ENCODE results near the gene ZSCAN22. TPM values are rescaled to one million over a fixed set of nuclear protein-coding genes. Genes with fewer than 3 reads are reported as not detected.
"Not testable (repeated sequence)": the region's sequence is repeated elsewhere in the genome, so short reads cannot be mapped to it uniquely, and the experiment has no call there.

ZSCAN22 gene
- total RNA-seq, 1 donor from 2014 or later, result 3.2 TPM

DNA sequence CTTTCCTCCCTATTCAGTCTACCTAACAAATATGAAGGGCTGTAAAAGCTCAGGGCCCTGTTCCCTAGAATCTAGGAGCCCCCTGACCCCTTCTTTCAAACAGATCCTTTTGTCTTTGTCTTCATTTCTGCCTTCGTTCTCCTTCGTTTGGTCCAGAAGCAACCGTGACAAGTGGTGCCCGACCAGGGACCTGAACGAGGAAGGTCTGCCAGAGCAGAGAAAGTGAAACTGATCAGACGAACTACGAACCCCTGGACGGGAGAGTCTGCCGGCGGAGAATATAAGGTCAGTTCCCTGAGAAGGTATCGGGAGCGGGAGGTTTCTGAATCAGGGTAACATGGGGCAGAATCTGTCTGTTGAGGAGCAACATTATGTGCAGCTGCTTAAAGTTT, 20.9 kb upstream of the ZSCAN22 start:
- Mint-ChIP-seq H3K27me3 (ENCODE audit: unreplicated experiment) (peaks cover 11% of the 10 kb centered on the region), H3K4me3 (ENCODE audit: unreplicated experiment) (peak overlapping the region; percentile 100), H3K9me3 (ENCODE audit: unreplicated experiment) (no peaks in the 10 kb centered on the region), H3K4me1 (ENCODE audit: unreplicated experiment) (peaks cover 27% of the 10 kb centered on the region), H3K27ac (ENCODE audit: unreplicated experiment) (peak overlapping the region; percentile 100), H3K36me3 (ENCODE audit: low read depth, unreplicated experiment) (peaks cover 35% of the 10 kb centered on the region)
- TF ChIP-seq, protein P1, sequence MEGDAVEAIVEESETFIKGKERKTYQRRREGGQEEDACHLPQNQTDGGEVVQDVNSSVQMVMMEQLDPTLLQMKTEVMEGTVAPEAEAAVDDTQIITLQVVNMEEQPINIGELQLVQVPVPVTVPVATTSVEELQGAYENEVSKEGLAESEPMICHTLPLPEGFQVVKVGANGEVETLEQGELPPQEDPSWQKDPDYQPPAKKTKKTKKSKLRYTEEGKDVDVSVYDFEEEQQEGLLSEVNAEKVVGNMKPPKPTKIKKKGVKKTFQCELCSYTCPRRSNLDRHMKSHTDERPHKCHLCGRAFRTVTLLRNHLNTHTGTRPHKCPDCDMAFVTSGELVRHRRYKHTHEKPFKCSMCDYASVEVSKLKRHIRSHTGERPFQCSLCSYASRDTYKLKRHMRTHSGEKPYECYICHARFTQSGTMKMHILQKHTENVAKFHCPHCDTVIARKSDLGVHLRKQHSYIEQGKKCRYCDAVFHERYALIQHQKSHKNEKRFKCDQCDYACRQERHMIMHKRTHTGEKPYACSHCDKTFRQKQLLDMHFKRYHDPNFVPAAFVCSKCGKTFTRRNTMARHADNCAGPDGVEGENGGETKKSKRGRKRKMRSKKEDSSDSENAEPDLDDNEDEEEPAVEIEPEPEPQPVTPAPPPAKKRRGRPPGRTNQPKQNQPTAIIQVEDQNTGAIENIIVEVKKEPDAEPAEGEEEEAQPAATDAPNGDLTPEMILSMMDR (IDR thresholded peaks at IDR 0.05; ENCODE audit: unreplicated experiment), result no peak
- DNase-seq (ENCODE audit: low spot score), result no peak

DNA sequence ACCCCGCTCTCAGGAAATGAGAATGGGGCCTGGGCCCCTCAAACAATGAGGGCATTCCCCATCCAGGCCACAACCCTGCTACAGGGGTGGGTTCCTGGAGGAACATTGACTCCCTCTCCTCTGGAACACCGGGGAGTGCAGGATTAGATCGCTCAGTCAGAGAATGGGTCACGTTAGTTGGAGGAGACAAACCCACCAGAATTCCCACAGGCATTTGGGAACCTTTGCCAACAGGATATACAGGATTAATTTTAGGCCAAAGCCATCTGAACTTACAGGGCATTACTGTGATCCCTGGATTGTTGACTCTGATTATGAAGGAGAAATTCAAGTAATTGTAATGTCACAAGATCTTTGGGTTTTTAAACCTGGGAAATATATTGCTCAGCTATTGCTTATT, 19.1 kb upstream of the ZSCAN22 start:
- Mint-ChIP-seq H3K27me3 (ENCODE audit: unreplicated experiment) (peaks cover 11% of the 10 kb centered on the region), H3K9me3 (ENCODE audit: unreplicated experiment) (no peaks in the 10 kb centered on the region), H3K36me3 (ENCODE audit: low read depth, unreplicated experiment) (peaks cover 47% of the 10 kb centered on the region), H3K4me3 (ENCODE audit: unreplicated experiment) (no peak overlapping the region), H3K27ac (ENCODE audit: unreplicated experiment) (no peak overlapping the region), H3K4me1 (ENCODE audit: unreplicated experiment) (peaks cover 27% of the 10 kb centered on the region)
- no peak for DNase-seq (ENCODE audit: low spot score)
- TF ChIP-seq, protein P1 (IDR thresholded peaks at IDR 0.05; ENCODE audit: unreplicated experiment), result no peak

DNA sequence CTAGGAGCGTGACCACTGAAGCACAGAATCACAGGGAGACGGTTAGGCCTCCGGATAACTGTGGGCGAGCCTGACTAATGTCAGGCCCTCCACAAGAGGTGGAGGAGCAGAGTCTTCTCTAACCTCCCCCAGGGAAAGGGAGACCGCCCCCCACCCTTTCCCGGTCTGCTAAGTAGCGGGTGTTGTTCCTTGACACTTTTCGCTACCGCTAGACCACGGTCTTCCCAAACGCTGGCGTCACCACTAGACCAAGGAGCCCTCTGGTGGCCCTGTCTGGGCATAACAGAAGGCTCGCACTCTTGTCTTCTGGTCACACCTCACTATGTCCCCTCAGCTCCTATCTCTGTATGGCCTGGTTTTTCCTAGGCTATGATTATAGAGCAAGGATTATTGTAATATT, 16.1 kb upstream of the ZSCAN22 start:
- DNase-seq (ENCODE audit: low spot score), result peak; percentile 70
- TF ChIP-seq, protein P1 (IDR thresholded peaks at IDR 0.05; ENCODE audit: unreplicated experiment), result peak; percentile 26
- not testable (repeated sequence) for H3K27ac Mint-ChIP-seq (ENCODE audit: unreplicated experiment); H3K9me3 Mint-ChIP-seq (ENCODE audit: unreplicated experiment); H3K4me3 Mint-ChIP-seq (ENCODE audit: unreplicated experiment); H3K27me3 Mint-ChIP-seq (ENCODE audit: unreplicated experiment)
- peaks cover 53% of the 10 kb centered on the region for H3K36me3 Mint-ChIP-seq (ENCODE audit: low read depth, unreplicated experiment)
- H3K4me1 Mint-ChIP-seq (ENCODE audit: unreplicated experiment), result peaks cover 17% of the 10 kb centered on the region

DNA sequence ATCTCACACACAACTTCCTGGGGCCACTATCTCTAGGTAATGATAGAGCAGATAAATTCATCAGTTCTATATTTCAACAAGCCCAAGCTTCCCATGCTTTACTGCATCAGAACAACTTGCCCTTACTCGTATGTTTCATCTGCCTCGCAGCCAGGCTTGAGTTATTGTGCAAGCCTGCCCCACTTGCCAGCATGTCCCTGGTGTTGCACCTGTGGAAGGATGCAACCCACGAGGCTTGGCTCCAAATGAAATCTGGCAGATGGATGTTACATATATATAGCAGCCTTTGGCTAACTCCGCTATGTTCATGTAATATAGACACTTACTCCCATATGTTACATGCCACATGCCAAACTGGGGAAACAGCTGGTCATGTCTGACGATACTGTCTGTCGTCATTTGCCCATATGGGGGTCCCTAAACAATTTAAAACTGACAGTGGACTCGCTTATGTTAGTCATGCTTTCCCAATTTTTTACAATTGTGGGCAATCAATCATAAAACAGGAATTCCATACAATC, 15.4 kb upstream of the ZSCAN22 start:
- TF ChIP-seq, protein P1 (IDR thresholded peaks at IDR 0.05; ENCODE audit: unreplicated experiment), result no peak
- no peak overlapping the region for H3K27ac Mint-ChIP-seq (ENCODE audit: unreplicated experiment)
- H3K4me3 Mint-ChIP-seq (ENCODE audit: unreplicated experiment), result peak overlapping the region; percentile 51
- H3K9me3 Mint-ChIP-seq (ENCODE audit: unreplicated experiment), result no peaks in the 10 kb centered on the region
- peaks cover 10% of the 10 kb centered on the region for H3K4me1 Mint-ChIP-seq (ENCODE audit: unreplicated experiment)
- DNase-seq (ENCODE audit: low spot score), result no peak
- peaks cover 4% of the 10 kb centered on the region for H3K27me3 Mint-ChIP-seq (ENCODE audit: unreplicated experiment)
- H3K36me3 Mint-ChIP-seq (ENCODE audit: low read depth, unreplicated experiment), result peaks cover 47% of the 10 kb centered on the region

DNA sequence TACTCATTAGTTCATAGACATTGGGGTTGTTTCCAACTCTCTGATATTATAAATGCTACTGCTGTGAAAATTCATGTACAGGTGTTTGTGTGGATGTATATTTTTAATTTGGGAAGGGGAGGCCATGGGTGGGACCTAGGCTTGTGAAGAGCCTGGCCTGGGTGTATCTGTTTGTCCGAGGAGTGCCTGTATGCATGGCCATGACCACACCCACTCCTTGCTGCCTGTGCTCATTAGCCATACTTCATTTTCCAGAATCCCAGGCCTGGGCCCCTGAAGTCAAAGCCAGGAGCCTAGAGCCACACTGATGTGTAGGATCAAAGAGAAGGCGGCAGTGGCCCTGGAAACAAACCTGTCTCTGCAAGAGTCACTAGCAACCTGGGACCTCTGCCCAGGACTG, 11.2 kb upstream of the ZSCAN22 start:
- TF ChIP-seq, protein P1 (IDR thresholded peaks at IDR 0.05; ENCODE audit: unreplicated experiment), result no peak
- H3K27ac Mint-ChIP-seq (ENCODE audit: unreplicated experiment), result no peak overlapping the region
- no peak for DNase-seq (ENCODE audit: low spot score)
- no peaks in the 10 kb centered on the region for H3K9me3 Mint-ChIP-seq (ENCODE audit: unreplicated experiment)
- no peaks in the 10 kb centered on the region for H3K4me1 Mint-ChIP-seq (ENCODE audit: unreplicated experiment)
- H3K27me3 Mint-ChIP-seq (ENCODE audit: unreplicated experiment), result peaks cover 4% of the 10 kb centered on the region
- H3K4me3 Mint-ChIP-seq (ENCODE audit: unreplicated experiment), result peak overlapping the region; percentile 40
- peaks cover 33% of the 10 kb centered on the region for H3K36me3 Mint-ChIP-seq (ENCODE audit: low read depth, unreplicated experiment)
